ENCODE measurements around the gene PRAMEF13.
"Not testable (repeated sequence)": the region's sequence is repeated elsewhere in the genome, so short reads cannot be mapped to it uniquely, and the experiment has no call there.

PRAMEF13 gene

GRCh38 chr1:13201309-13201708 is at the start of gene PRAMEF13:
Gene PRAMEF13, minus strand, starts transcription at chr1:13201409. Its CDS starts 1,820 bp downstream, at chr1:13199589.
- DNase-seq, result not testable (repeated sequence)

GRCh38 chr1:13247122-13247521 is 45.9 kb upstream of the PRAMEF13 start:
- not testable (repeated sequence) for DNase-seq

GRCh38 chr1:13246554-13246871 is 45.3 kb upstream of the PRAMEF13 start:
- DNase-seq, result not testable (repeated sequence)

- DNase-seq, result not testable (repeated sequence)
Measured at GRCh38 chr1:13245841-13246553, 44.8 kb upstream of the PRAMEF13 start.

DNA sequence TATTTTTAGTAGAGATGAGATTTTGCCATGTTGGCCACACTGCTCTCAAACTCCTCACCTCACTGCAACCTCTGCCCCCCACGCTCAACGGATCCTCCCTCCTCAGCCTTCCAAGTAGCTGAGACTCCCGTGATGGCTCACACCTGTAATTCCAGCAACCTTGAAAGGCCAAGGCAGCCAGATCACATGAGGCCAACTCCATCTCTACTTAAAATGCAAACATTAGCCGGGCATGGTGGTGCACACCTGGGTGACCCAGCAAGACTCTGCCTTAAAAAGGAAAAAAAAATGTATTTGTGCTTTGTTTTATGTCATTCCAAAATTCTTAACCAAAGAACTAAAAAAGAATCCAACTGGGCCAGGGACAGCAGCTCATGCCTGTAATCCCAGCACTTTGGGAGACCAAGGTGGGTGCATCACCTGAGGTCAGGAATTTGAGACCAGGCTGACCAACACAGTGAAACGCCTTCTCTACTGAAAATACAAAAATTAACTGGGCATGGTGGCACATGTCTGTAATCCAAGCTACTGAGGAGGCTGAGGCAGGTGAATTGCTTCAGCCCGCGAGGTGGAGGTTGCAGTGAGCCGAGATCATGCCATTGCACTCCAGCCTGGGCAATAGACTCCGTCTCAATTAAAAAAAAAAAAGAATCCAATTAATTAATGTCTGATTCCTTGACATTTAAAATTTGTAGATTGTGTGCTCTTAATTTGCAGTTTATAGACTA is 42.5 kb upstream of the PRAMEF13 start:
- DNase-seq, result not testable (repeated sequence)

DNA sequence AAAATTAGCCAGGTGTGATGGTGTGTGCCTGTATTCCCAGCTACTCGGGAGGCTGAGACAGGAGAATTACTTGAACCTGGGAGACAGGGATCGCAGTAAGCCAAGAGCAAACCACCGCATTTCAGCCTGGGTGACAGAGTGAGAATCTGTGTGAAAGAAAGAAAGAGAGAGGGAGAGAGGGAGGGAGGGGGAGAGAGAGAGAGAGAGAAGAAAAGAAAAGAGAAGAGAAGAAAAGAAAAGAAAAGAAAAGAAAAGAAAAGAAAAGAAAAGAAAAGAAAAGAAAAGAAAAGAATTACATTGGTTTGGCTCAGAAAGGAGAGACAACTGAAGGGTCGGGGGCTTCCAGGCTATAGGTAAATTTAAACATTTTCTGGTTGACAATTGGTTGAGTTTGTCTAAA is 38.4 kb upstream of the PRAMEF13 start:
- not testable (repeated sequence) for DNase-seq

GRCh38 chr1:13237572-13237971 is 36.4 kb upstream of the PRAMEF13 start:
- not testable (repeated sequence) for DNase-seq

GRCh38 chr1:13234057-13234456 is 32.8 kb upstream of the PRAMEF13 start:
- not testable (repeated sequence) for DNase-seq

DNA sequence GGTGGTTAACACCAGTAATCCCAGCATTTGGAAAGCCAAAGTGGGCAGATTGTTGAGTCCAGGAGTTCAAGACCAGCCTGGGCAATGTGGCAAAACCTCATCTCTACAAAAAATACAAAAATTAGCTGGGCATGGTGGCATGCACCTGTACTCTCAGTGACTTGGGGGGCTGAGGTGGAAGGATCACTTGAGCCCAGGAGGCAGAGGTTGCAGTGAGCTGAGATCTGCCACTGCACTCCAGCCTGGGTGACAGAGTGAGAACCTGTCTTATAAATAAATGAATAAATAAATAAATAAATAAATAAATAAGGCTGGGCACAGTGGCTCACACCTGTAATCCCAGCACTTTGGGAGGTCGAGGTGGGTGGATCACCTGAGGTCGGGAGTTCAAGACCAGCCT is 30.8 kb upstream of the PRAMEF13 start:
- DNase-seq, result not testable (repeated sequence)

DNA sequence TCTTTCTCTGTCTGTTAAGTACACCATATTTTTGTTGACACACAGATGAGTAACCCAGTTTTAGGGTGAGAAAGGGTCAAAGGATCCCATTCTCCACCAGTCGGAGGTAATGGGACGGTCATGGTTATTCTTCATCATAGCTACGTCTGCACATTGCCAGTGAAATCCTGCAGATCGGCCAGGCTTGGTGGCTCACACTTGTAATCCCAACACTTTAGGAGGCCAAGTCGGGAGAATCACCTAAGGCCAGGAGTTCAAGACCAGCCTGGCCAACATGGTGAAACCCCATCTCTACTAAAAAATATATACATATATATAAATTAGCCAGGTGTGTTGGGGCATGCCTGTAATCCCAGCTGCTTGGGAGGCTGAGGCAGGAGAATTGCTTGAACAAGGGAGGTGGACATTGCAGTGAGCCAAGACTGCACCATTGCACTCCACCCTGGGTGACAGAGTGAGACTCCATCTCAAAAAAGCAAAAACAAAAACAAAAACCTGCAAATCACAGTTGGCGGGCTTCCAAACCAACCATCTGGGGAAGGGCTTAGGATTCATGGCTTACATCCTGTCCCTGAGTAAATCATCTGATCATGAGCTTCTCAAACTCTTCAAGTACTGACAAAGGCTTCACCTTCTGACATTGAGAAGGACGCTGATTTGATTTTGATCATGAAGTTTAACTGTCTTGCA is 30.0 kb upstream of the PRAMEF13 start:
- DNase-seq, result not testable (repeated sequence)

GRCh38 chr1:13230601-13231000 is 29.4 kb upstream of the PRAMEF13 start:
- not testable (repeated sequence) for DNase-seq

DNA sequence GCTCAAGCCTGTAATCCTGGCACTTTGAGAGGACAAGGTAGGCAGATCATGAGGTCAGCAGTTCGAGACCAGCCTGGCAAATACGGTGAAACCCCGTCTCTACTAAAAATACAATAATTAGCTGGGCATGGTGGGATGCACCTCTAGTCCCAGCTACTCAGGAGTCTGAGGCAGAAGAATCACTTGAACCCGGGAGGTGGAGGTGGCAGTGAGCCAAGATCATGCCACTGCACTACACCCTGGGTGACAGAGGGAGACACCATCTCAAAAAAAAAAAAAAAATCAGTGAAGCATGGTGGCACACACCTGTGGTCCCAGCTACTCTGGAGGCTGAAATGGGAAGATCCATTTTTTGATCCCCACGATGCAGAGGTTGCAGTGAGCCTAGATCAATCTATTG is 28.9 kb upstream of the PRAMEF13 start:
- not testable (repeated sequence) for DNase-seq

DNA sequence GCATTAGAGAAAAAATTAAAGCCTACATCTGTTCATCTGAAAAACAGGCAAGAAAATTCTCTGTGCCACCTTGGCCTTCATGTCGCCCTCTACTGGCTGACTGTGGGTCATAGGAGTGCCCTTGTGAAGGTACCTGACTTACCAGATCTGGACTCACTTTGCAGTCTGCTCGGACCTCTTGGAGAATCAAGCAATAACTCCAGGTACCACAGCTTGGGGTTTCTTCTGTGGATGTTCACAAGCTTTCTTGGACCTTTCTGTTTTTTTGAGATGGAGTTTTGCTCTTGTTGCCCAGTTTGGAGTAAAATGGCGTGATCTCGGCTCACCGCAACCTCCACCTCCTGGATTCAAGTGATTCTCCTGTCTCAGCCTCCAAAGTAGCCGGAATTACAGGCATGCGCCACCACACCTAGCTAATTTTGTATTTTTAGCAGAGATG is 27.2 kb upstream of the PRAMEF13 start:
- DNase-seq, result no peak

DNA sequence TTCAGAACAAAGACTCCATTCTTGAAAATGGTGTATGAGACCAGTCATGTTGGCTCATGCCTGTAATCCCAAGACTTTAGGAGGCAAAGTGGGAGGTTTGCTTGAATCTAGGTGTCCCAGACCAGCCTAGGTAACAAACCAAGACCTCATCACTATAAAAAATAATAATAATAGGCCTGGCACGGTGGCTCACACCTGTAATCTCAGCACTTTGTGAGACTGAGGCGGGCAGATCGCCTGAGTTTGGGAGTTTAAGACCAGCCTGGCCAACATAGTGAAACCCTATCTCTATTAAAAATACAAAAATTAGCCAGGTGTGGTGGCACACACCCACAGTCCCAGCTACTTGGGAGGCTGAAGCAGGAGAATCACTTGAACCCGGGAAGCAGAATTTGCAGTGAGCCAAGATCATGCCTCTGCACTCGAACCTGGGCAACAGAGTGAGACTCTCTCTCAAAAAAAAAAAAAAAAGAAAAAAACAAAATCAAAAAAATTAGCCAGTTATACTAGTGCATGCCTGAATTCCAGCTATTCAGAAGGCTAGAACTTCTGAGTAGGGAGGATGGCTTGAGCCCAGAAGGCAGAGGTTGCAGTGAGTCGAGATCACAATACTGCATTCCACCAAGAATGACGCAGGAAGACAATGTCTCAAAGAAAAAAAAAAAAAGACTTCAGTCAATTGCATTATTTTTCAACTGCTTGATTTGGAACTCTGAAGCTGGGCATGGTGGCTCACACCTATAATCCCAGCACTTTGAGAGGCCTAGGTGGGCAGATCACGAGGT is 26.3 kb upstream of the PRAMEF13 start:
- DNase-seq, result not testable (repeated sequence)

DNA sequence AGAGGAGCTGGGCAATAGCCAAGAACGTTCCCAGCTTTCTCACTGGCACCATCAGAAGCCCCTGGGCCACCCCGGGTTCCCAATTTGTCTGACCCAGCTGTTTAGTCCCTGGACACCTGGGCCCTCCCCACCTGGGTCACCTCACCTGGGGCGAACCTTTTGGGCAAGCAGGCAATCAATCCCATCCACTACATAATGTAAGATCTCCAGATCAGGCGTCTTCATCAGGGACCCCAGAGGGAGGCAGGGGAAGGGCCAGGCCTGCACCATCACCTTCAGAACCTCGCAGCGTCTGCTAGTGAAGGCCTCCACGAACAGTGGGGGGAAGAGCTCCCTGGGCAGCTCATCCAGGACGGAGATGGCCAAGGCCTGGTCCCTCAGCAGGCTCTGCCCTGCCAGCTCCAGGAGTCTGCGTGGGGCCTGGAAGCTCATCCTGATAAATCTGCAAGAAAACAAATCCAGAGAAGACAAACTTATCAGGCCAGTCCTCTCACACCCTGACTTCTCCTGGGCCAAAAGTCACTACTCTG is 24.5 kb upstream of the PRAMEF13 start, which contains the start of gene PRAMEF18:
Gene PRAMEF18, minus strand, starts transcription at position 480 of the 530 bp plus-strand sequence. Its CDS starts 48 bp downstream, at position 432.
- DNase-seq, result not testable (repeated sequence)

DNA sequence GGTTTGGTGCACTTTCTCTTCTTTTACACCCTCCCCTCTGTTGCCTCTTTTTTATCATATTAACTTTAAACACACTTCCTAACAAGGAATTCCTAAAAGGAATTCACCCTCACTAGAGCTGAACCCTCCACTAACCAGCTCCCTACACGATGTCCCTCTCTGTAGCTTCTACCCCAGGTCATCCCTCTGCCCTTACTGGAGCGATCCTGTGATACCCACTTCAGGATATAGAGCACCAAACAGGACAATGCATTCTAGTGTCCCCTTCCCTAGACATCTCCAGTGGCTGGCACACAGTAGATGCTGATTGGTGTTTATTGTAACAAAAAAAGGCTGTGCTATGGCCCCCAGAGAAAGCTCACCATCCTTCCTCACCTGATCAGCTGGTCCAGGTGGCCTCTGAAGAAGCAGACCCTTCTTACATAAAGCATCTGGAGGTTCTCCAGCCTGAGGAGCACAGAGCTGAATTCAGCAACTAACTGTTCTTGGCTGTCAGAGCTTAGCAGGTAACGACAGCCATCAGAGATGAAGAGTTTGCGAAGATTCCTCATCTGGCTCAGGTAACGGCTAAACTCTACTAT is 23.4 kb upstream of the PRAMEF13 start:
- no peak for DNase-seq

DNA sequence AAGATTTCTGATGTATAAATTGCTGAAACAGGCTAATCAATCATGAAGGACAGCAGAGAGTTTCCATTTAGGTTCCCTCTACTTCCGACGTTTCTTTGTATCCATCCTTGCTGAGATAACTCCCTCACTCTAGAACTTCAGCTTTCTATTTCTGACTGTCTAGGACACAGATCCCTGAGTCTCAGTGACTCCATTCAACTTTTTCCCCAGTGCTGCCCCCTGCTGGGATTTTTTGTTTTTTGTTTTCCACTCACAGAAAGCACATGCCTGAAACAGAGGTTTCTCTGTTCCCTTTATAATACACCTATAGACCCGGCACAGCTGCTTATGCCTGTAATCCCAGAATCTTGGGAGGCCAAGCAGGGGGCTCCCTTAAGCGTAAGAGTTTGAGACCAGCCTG is 21.6 kb upstream of the PRAMEF13 start:
- not testable (repeated sequence) for DNase-seq

DNA sequence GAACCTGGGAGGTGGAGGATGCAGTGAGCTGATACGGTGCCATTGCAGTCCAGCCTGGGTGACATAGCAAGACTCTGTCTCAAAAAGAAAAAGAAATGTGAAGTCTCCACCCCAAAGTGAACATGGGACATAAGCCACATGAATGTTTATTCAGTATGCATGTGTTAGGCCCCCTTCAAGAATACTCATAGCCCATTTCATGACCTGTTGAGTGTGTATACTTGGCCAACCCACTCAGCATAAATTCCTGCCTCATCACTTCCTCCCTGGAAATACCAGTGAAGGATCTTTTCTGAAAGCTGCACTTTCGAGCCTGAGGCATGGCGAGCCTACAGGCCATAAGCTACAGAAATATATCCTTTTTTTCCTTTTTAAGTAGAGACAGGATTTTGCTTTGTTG is 18.0 kb upstream of the PRAMEF13 start:
- DNase-seq, result not testable (repeated sequence)

- not testable (repeated sequence) for DNase-seq
Measured at GRCh38 chr1:13216619-13217018, 15.4 kb upstream of the PRAMEF13 start.

DNA sequence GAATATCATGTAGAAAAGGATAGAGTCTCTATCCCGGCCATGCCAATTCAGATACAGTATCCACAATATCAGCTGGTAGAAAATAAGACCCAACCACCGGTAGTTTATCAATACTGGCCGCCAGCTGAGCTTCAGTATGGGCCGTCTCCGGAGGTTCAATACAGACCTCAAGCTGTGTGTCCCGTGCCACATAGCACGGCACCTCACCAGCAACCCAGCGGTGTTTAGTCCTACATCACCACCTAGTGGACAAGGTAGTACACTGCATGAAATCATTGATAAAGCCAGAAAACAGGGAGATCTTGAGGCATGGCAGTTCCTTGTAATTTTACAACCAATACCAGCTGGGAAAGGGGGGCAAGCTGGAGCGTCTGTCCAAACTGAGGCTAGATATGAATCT is 7.5 kb upstream of the PRAMEF13 start:
- not testable (repeated sequence) for DNase-seq

DNA sequence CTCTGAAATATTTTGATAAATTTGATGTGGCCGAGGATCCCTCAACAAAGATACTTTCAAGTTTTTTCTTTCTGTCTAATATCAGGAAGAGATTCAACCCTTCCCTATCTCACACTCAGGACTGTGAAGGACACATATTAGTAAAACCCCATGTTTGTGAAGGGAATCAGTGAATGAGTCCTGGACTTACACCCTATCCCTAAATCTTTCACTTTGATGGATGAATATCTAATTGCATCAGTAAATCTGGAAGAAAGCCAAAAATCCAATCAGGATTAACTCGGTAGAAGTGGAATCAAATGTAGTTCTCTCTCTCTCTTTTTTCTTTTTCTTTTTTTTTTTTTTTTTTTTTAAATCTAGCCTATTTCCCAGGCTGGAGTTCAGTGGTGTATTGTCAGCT is 29.7 kb downstream of the PRAMEF13 start, which contains the start of gene PRAMEF9:
Gene PRAMEF9, plus strand, starts transcription at position 301 of the 400 bp plus-strand sequence. CDS start 3,433 bp downstream, outside the sequence.
- DNase-seq, result not testable (repeated sequence)

DNA sequence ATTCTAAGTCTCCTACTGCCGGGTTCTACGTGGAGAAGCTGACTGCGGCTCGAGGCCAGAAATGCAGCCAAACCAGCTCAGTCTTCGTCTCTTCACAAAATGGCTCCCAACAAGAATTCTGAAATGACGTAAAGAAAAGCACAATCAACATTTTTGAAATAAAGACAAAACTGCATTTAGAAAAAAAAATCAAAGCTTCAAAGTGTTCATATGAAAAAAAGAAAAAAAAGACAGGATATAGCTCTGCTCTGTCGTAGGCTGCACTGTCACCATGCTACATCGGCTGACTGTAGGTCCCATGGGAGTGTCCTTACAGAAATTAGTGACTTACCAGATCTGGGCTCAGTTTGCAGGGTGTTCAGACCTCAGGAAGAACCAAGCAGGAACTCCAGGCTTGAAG is 35.7 kb downstream of the PRAMEF13 start, which contains the start of gene HNRNPCL4:
Gene HNRNPCL4, minus strand, starts transcription at position 101 of the 400 bp plus-strand sequence. CDS start 164 bp downstream, outside the sequence.
- not testable (repeated sequence) for DNase-seq
